CD4-positive, alpha-beta T cell treated with Interleukin-15 for 4 hours (primary cell): ENCODE measurements around the gene EPHB2.
"Not testable (repeated sequence)": the region's sequence is repeated elsewhere in the genome, so short reads cannot be mapped to it uniquely, and the experiment has no call there.

Experiments used
- DNase-seq: peaks from one replicate; pipeline ENCODE4 v3.0.0-alpha.2; 2020; ENCODE audit warnings: low spot score

The EPHB2 gene

DNA sequence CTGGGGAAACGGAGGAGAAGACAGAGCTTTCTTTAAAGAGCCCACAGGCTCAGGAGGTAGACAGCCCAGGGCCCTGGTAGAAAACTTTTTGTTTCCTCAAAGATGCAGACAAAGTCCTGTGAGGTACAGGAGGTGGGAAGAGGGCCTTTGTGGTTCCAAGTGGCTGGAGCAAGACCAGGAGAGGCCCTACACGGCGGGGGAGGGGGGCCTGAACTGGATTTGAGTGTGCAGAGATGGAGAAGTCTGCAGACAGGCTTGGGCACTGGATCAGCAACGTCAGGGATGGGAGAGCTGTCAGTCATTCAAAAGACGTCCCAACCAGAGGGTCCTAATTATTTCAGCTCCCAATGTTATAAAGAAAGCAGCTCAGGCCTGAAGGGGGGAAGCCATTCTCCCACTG, 126.2 kb downstream of the EPHB2 start:
- no peak for DNase-seq

DNA sequence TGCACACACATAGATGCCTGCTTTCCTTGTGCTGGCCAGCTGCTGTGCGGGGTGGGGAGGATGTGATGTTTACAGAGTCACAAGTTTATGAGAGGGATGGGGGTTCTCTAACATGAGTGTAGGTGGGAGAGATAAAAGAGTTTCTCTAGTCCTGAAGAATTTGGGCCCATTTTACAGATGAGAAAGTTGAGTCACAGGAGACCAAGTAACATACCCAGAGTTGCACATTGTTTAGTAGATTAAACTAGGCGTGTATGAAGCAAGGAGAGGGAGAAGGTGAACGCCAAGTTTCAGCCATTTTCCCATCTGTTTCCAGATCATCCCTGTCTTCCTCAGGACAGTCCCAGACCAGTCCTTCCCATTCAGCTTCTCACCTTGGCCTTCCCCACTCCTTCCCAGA, 126.7 kb downstream of the EPHB2 start:
- DNase-seq, result no peak

DNA sequence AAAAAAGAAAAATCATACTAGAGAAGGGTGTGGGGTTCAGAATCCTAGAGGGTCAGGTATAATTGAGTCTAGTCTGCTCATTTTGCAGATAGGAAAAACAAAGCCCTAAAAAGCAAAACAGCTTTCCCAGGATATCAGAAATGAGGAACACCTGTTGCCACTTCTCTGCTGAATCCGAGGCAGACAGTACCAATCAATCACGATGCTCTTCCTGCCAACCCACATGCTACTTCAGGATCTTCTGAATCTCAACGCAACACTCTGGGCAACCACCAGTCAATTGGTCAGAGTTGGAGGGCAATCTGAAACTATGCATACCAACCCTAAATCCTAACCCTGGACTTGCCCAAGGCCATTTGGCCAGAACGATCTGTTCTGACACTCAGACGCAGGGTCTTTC, 128.3 kb downstream of the EPHB2 start:
- DNase-seq, result no peak

DNA sequence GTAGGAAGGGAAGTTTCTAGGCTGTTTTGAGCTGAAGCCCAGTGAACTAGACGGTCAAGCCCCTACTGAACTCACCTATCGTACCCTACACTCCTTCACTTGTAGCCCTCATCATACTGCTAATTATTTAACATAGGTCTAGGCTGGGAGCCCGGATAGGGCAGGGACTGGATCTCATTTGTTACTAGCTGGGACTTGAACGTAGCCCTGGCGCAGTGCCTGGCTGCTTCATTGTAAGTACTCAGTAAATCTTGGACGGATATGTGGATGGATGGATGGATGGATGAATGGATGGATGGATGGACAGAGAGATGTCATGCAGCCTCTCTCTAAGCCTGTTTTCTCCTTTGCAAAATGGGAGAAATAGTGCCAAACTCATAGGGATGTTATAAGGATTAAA, 129.2 kb downstream of the EPHB2 start:
- DNase-seq, result no peak

DNA sequence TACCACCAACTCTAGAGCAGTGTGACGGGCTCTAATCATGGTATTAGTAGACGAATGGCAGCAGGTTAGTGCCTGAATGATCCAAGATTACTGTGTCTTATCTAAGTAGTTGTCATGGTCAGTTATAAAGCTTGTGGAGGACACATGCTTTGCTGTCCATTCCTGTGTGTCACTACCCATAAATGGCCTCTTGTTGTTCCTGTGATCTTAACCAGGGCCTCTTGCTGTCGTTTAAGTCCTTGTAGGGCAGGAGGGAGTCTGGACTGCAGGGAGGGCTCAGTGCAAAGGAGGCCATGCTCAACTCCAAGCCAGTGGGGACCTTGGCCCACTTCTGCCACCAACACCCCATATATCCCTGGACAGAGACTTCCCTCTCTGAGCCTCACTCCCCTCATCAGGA, 130.5 kb downstream of the EPHB2 start:
- DNase-seq, result no peak

DNA sequence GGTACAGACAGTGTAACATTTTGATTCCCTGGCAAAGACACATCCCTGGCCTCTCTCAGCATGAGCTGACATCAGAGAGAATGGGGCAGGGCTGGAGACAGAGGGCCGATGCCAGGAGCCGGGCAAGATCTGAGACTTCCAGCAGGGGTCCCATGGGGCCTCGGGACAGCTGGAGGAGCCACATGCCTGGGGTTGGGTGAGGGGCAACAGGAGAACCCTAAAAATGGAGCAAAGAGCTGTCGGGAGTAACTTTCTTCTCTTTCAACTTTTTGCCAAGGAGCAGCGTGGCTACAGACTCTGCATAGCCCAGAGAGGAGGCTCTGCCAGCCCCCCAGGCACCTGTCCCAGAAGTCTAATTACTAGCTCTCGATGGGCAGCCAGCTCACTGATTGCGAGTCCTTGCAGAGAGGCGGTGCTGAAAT, 131.2 kb downstream of the EPHB2 start:
- no peak for DNase-seq

DNA sequence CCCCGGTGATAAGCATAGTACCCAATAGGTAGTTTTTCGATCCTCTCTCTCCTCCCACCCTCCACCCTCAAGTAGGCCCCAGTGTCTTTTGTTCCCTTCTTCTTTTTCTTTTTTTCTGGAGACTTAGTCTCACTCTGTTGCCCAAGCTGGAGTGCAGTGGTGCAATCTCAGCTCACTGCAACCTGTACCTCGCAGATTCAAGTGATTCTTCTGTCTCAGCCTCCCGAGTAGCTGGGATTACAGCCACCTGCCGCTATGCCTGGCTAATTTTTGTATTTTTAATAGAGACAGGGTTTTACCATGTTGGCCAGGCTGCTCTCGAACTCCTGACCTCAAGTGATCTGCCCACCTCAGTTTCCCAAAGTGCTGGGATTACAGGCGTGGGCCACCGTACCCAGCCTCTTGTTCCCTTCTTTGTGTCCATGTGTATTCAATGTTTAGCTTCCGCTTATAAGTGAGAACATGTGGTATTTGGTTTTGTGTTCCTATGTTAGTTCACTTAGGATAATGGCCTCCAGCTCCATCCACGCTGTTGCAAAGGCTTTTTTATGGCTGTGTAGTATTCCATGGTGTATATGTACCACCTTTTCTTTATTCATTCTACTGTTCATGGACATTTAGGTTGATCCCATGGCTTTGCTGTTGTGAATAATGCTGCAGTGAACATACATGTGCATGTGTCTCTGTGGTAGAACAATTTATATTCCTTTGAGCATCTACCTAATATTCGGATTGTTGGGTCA, 133.0 kb downstream of the EPHB2 start:
- DNase-seq, result not testable (repeated sequence)

DNA sequence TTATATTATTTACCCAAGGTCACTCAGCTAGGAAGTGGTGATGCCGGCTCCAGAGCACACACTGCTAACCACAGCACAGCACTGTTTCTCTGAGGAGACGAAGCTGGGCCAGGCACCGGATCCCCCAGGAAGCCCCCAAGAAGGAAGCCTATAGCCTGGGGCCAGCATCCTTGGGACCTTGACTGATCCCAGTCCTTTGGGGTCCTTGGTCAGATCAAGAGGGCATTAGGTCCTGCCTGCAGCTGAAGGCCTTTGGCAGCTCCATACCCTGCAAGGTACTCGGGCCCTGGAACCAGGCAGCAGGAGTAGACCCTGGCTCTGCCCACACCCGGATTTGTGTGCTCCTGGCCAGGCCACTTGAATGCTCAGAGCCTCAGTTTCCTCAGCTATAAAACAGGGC, 134.0 kb downstream of the EPHB2 start:
- no peak for DNase-seq

DNA sequence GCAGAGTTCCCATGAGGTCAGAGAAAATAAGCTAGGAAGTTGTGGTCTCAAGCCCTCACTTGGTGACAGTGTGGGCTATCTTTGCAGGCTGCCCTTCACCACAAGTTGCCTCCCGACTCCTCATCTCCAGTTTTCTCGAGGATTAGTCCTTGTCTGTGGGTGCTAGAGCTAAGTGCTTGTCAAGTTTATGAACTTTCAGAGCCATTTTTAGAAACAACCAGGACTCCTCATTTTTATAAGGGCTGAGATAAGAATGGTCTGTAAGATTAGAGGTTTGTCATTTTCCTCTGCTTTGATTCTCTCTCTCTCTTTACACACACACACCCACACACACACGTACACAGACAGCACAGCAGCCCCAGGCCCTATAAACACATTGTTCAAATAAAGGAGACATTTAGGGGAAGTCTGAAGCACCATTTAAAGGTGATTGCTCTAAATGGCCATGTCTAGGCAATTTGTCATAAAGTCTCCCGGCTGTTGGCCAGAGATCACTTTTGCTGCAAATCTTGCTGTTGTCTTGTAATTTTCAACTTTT, 134.8 kb downstream of the EPHB2 start:
- no peak for DNase-seq

DNA sequence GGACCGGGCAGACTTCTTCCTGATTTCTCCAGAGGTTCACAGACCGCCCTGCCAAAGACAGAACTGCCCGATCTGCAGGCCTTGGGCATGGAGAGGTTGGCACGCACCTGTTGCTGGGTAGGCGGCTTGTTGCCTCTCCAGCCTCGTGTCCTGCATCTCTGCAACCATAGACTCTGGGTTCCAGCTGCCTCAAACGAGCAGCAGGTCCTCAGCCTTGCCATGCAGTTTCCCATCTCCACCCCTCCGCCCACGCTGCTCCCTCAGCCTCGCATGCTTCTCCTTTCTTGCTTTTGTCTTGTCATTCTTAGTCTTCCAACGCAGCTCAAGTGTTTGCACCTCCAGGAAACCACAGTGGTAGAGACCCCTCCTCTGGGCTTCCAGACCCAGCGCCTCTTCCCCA, 135.8 kb downstream of the EPHB2 start:
- no peak for DNase-seq

DNA sequence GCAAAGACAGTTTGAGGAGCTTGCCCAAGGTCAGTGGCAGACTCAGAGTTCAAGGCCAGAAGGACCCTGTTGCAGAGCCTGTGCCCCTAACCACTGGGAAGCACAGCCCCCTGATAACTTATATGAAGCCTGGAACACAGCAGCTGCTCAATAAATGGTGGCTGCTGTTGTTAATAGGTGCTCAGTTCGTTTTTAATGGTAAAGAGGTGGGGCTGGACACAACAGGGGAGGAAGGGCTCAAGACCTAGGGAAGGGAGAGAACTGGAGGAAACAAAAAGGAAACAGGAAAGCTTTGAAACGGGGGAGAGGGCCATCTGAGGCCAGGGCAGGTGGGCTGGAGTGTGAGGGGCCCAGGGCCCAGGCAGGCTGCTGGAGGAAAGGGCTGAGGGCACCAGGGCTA, 136.6 kb downstream of the EPHB2 start:
- DNase-seq, result no peak

DNA sequence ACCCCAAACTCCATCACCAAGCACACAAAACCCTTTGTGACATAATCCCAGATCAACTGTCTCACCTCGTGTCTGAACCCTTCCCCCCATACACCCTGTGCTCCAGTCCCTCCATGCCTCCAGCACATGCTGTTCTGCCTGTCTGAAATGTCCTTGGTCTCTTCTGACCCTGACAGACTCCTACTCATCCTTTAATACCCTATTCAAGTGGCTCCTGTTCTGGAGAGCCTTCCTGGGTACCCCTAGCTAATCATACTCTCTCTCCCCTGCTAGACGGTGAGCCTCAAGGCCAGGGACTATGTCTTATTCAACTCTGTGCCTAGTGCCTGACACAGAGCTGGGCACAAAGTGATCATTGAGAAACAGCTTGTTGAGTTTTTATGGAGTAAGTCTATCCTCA, 137.1 kb downstream of the EPHB2 start:
- no peak for DNase-seq

DNA sequence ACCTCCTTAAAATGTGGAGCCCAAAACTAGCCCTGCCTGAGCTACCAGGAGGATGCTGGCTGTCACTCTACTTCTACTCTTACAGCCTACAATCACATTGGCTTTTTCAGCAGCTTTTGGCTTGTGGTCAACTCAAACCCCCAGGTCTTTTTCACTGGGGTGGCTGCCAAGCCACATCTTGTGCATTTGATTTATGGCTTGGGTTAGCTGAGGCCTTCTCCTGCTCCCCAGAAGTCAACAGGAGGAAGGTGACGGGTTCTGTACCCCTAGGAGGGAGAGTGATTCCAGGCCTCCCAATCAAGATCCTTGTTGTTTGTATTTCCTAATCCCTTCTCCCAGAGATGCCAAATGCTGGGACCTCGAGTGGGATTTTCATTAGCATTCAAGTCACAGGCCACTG, 137.8 kb downstream of the EPHB2 start:
- DNase-seq, result no peak

DNA sequence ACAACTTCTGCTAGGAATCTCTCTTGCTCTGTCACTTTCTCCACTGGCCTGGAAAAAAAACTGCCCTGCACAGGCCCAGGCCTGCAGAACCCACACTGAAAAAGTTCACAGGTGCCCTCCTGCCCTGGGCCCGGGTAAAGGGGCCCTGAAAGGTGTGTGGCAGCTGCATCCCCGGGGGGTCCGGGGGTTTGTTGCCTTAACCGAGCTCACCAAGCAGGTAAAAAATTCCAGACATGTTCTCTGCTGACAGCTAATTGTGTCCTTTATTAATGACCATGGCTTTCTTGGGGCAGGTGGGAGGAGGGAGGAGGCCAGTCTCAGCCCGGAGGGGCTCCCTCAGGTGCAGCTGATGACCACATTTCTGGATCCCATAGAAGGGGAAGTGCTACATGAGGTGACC, 139.1 kb downstream of the EPHB2 start:
- DNase-seq, result no peak

DNA sequence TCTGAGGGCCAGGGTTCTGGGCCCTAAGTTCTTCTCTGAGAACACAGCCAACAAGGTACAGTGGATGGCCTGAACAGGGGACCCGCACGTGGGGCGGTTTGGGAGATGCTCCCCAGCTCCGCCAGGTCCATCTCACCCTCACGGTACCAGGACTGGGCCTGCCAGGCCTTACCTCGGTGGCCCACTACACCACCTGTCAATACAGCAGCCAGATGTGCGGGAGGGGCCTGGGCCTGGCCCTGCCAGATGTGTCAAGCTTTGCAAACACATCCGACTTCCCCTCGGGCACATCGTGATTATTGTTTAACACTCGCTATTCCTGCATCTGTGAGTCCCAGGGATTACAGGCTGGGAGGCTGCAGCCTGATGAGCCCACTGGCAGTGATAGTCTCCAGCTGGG, 139.6 kb downstream of the EPHB2 start:
- DNase-seq, result no peak

DNA sequence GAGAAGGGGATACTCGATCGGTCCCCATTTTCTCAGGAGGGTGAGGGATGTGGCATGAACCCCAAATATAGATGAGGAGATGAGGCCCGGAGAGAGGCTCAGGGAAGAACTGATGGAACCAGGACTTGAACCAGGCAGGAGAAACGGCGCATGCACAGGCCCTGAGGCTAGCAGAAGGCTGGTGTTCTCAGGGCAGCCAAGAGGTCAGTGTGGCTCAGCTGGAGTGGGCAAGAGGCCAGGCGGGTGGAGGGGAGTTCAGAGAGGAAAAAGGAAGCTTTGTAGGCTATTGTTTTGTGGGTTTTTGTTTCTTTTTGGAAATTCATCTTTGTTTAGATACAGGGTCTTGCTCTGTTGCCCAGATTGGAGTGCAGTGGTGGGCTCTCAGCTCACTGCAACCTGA, 140.0 kb downstream of the EPHB2 start:
- DNase-seq, result no peak

DNA sequence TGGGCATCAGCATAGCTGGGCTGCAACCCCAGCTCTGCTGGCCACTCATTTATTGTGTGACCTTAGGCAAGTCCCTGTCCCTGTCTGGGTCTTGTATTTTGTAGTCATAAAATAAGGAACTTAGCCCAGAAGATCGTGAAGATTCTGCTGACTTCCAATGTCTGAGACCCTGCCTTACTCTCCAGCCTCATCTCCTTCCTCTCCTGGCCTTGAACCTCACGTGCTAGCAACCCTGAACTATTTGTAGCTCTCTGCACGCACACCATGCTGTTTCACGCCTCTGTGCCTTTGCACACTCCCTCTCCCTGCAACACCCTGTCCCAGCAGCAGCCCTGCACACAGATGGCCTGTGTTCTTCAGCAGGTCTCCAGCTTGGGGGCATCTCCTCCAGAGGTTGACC, 140.9 kb downstream of the EPHB2 start:
- no peak for DNase-seq

DNA sequence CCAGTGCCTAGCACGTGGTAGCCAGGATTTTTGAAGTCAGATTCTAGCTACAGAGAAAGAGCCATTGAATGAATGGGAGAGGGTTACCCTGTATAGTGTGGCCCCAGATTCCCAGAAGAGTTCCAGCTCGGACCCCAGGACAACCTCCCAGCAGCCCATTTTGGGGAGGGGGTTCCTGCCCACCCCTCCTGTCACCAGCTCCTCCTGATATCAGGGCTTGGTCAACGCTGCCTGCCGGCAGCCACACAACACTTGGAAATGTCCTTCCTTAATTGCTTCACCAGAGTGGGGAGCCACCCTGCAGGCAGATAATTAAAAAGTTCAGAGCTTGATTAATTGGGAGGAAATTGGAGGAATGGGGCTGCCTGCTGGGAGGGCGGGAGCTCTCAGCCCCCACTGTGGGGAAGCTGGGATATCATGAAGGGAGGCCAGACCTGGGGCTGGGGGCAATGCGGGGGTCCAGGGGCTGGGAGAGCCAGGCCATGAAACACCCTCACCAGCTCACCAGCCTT, 141.6 kb downstream of the EPHB2 start:
- no peak for DNase-seq

DNA sequence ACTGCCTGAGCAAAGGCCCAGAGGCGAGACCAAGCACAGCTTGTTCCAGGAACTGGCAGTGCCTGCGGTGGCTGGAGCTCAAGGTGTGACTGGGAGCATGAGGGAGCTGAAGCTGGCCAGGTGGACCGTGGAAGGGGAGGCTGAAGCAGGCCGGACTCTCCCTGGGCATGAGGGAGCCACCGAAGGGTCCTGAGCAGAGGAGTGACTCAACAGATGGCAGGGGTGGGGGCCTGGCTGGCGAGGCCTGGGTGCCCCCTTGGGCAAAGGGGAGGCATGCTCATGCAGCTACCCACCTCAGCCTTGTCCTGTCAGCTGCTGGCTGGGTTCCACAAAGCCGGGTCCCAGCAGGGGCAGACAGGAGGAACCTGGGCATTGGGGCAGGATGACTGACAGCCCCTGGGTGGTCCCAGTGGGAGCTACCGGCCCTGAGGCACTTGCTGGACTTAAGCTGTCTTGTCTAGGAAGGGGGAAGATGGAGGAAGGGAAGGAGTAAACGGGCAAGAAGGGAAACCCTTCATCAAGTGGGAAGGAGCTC, 143.1 kb downstream of the EPHB2 start:
- DNase-seq, result no peak

DNA sequence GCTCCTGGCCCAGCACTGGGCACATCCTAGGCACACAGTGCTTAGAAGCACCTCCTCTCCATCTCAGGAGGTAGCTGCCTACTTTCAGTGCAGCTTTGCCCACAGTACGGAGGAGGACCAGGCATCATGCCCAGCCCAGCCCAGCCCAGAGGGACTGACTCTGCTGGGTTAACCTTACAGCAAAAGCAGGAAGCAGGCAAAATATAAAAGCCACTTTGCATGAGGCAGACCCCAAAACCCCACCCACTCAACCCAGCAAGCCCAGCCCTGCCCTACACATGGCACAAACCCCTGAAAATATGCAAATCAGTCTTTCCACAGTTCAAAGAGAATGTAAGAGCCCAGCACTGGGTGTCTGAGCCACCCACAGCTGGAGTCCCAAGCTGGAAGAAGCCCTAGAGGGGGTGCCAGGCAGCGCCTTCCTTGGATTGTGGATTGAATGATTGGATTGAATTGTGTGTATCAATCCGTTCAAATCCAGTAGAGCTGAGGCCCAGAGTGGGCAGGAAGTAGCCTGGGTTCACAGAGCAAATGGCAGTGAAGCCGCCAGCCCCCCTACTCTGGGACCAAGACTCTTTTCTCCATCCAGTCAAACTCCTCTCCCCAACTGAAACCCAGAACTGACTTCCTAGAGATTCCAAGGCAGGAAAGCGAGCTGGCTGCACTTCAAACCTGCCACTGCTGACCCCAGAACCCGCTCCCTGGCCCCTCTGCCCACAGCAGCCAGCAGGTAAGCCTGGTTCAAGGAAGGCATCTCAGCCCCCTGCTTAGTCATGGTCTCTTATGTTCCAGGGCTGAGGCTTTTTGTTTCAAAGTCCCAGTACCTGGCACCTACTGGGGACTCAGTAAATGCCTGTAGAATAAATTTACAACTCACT, 144.3 kb downstream of the EPHB2 start:
- no peak for DNase-seq

DNA sequence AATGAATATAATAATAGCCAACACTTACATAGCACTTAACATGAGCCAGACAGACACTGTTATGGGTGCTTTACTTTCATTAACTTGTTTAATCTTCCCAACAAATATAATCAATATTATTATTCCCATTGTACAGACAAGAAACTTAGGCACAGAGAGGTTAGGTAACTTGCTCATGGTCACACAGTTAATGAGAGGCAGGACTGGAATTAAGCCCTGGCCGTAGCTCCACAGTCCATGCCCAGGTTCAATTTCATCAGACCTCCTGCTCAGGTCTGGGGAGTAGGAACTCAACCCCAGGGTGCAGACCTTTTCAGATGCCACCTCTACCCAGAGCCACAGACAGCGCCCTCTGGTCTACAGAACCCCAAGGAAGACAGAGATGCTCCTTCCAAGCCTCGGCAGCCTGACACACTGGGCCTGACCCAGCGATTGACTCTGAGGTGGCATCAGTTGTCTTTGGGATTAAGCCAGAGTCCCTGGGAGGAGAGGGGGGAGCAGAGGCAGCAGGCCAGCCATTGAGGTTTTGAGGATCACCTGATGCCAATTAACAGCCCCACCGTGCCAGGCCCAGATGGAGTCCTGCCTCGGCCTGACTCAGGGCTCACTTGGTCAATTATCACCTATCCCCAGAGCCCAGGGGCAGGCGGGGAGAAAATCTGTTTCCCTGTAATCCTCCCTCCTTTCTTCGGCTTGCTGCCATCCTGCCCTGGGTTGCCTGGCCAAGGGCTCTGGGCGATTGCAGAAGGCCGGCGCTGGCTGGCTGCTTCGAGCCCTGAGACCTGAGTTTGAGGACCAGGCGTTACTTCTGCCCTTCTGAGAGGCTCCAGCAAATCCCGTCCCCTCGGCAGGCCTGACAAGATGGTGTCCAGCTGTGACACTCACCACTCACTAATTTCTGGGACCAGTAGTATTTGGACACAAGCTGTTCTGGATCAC, 145.3 kb downstream of the EPHB2 start:
- no peak for DNase-seq

DNA sequence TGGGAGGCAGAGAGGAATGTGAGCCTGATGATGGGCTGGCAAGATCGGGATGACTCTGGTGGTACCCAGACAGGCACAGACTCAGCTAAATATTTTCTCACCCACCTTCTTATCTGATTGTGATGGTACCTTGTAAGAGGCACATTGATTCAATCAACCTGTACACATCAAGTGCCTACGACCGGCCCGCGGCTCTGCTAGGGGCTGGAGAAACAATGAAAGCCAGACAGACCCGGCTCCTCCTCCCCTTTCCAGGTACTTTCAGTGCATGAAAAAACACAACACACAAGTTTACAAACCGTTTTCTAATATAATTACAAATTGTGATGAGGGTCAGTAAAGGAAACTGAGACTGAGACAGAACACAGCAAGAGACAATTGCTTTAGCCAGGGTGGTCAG, 147.0 kb downstream of the EPHB2 start:
- DNase-seq, result no peak
